OCI-LY1 (cell line): ENCODE measurements around the gene SLC35G2.

Experiments used
- H2AFZ ChIP-seq: fragments of 200-600 bp; sonication (generic), shearing (Covaris generic); 2 replicates; pipeline ENCODE4 v1.6.0; 2014; ENCODE audit warnings: antibody characterized with exemption, mild to moderate bottlenecking, low read length
- H3F3A ChIP-seq: fragments of 200-600 bp; sonication (generic), shearing (Covaris generic); 2 replicates; pipeline ENCODE4 v1.6.0; 2014; ENCODE audit warnings: mild to moderate bottlenecking, antibody characterized with exemption, low read length, moderate library complexity; ENCODE audit not compliant: insufficient read depth
- H3K27ac ChIP-seq: fragments of 200-600 bp; sonication (generic); 2 replicates; pipeline ENCODE4 v1.5.1; 2014; ENCODE audit warnings: low read length, mixed run types, mild to moderate bottlenecking, low read depth; ENCODE audit not compliant: poor library complexity, severe bottlenecking
- H3K27me3 ChIP-seq: fragments of 200-600 bp; sonication (generic); 2 replicates; pipeline ENCODE4 v1.6.0; 2014; ENCODE audit warnings: antibody characterized with exemption, mild to moderate bottlenecking, low read length, moderate library complexity; ENCODE audit not compliant: insufficient read depth
- H3K36me3 ChIP-seq: fragments of 200-600 bp; sonication (generic); 2 replicates; pipeline ENCODE4 v1.6.1; 2014; ENCODE audit warnings: mild to moderate bottlenecking, antibody characterized with exemption, low read length, moderate library complexity, mixed read lengths; ENCODE audit not compliant: insufficient read depth
- H3K4me1 ChIP-seq: fragments of 200-600 bp; sonication (generic); 2 replicates; pipeline ENCODE4 v1.5.1; 2014; ENCODE audit warnings: mild to moderate bottlenecking, low read length, moderate library complexity; ENCODE audit not compliant: insufficient read depth, severe bottlenecking
- H3K4me2 ChIP-seq: fragments of 200-600 bp; sonication (generic), shearing (Covaris generic); 2 replicates; pipeline ENCODE4 v1.6.1; 2014; ENCODE audit warnings: low read length
- H3K4me3 ChIP-seq: fragments of 200-600 bp; sonication (generic); 2 replicates; pipeline ENCODE4 v1.5.1; 2014; ENCODE audit warnings: low read length, low read depth, mild to moderate bottlenecking, mixed read lengths; ENCODE audit not compliant: poor library complexity, severe bottlenecking
- H3K79me2 ChIP-seq: fragments of 200-600 bp; shearing (Covaris generic); 2 replicates; pipeline ENCODE4 v1.6.1; 2016; ENCODE audit warnings: mixed run types, low read length, mixed read lengths; ENCODE audit not compliant: insufficient read depth
- H3K9ac ChIP-seq: fragments of 200-600 bp; sonication (generic), shearing (Covaris generic); 2 replicates; pipeline ENCODE4 v1.6.1; 2014; ENCODE audit warnings: mild to moderate bottlenecking, low read length, mixed read lengths
- H3K9me2 ChIP-seq: fragments of 200-600 bp; sonication (generic), shearing (Covaris generic); 2 replicates; pipeline ENCODE4 v1.6.1; 2014; ENCODE audit warnings: low read depth, mild to moderate bottlenecking, low read length, mixed read lengths
- H3K9me3 ChIP-seq: fragments of 200-600 bp; shearing (Covaris generic); 2 replicates; pipeline ENCODE4 v1.6.1; 2014; ENCODE audit warnings: low read length, mixed read lengths
- H4K20me1 ChIP-seq: fragments of 200-600 bp; sonication (generic), shearing (Covaris generic); 2 replicates; pipeline ENCODE4 v1.6.0; 2016; ENCODE audit warnings: mild to moderate bottlenecking, low read length; ENCODE audit not compliant: insufficient read depth
- EZH2 ChIP-seq: fragments of 200-600 bp; sonication (generic), shearing (Covaris generic); IDR thresholded peaks from 2 replicates; pipeline ENCODE4 v1.8.0; 2017; ENCODE audit warnings: borderline replicate concordance, mixed run types, mild to moderate bottlenecking, antibody characterized with exemption, low read length, moderate library complexity, mixed read lengths
- TF ChIP-seq, protein P1 (sequence below): fragments of 200-600 bp; sonication (generic), shearing (Covaris generic); IDR thresholded peaks from 2 replicates; pipeline ENCODE4 v1.5.1; 2017; ENCODE audit warnings: mild to moderate bottlenecking, antibody characterized with exemption, low read length, moderate library complexity, mixed read lengths

The SLC35G2 gene

DNA sequence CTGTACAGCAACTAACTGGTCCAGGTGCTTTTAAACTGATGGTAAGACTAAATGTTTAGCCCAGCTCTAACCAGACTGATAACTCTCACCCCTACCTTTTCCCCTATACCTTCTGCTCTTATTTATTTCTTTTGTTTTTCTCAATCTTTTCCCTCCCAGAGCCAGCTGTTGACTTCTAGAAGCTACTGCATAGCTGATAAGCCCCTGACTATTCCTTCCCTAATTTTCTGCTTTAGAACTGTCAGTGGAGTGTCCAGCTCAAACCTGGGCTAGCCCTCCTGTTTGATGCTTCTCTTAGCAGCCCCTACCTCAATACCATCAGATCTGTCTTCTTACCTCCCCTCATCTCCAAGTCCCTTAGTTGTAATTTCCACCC, 20.6 kb downstream of the SLC35G2 start:
- H3K4me2 ChIP-seq = no peak overlapping the region
- H2AFZ ChIP-seq = no peak overlapping the region
- H3K36me3 ChIP-seq = peaks cover 14% of the 10 kb centered on the region
- H3K4me3 ChIP-seq = no peak overlapping the region
- no peaks in the 10 kb centered on the region for H3K79me2 ChIP-seq
- no peaks in the 10 kb centered on the region for H3K9me3 ChIP-seq
- TF ChIP-seq, protein P1, sequence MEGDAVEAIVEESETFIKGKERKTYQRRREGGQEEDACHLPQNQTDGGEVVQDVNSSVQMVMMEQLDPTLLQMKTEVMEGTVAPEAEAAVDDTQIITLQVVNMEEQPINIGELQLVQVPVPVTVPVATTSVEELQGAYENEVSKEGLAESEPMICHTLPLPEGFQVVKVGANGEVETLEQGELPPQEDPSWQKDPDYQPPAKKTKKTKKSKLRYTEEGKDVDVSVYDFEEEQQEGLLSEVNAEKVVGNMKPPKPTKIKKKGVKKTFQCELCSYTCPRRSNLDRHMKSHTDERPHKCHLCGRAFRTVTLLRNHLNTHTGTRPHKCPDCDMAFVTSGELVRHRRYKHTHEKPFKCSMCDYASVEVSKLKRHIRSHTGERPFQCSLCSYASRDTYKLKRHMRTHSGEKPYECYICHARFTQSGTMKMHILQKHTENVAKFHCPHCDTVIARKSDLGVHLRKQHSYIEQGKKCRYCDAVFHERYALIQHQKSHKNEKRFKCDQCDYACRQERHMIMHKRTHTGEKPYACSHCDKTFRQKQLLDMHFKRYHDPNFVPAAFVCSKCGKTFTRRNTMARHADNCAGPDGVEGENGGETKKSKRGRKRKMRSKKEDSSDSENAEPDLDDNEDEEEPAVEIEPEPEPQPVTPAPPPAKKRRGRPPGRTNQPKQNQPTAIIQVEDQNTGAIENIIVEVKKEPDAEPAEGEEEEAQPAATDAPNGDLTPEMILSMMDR = no peak
- no peak for TF ChIP-seq EZH2
- H3K4me1 ChIP-seq = no peaks in the 10 kb centered on the region
- no peaks in the 10 kb centered on the region for H4K20me1 ChIP-seq
- no peak overlapping the region for H3K9ac ChIP-seq
- no peaks in the 10 kb centered on the region for H3F3A ChIP-seq
- no peaks in the 10 kb centered on the region for H3K27me3 ChIP-seq
- no peak overlapping the region for H3K27ac ChIP-seq
- no peaks in the 10 kb centered on the region for H3K9me2 ChIP-seq

DNA sequence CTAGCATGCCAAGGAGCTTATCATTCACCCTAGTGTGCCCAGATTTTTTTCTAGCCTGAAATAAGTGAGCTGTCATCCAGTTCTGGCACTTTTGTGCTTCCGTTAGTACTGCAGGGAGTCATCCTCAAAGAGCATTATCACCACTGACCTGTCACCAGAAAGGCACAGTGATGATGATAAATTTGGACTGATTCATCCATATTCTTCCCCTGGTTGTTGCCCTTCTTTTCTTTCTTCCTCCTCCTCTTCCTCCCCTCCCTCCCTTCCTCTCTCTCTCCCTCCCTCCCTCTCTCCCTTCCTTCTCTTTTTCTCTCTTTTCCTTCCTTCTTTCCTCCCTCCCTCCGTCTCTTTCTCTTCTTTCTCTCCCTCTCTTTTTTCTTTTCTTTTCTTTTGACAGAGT, 21.3 kb downstream of the SLC35G2 start:
- Histone ChIP-seq H4K20me1 (no peaks in the 10 kb centered on the region), H3K9me2 (no peaks in the 10 kb centered on the region), H3F3A (no peaks in the 10 kb centered on the region), H3K9ac (no peak overlapping the region), H2AFZ (no peak overlapping the region), H3K36me3 (peaks cover 20% of the 10 kb centered on the region), H3K4me3 (no peak overlapping the region), H3K27me3 (no peaks in the 10 kb centered on the region), H3K4me1 (no peaks in the 10 kb centered on the region), H3K4me2 (no peak overlapping the region), H3K9me3 (no peaks in the 10 kb centered on the region), H3K27ac (no peak overlapping the region), H3K79me2 (no peaks in the 10 kb centered on the region)
- TF ChIP-seq, protein P1 = no peak
- no peak for TF ChIP-seq EZH2

DNA sequence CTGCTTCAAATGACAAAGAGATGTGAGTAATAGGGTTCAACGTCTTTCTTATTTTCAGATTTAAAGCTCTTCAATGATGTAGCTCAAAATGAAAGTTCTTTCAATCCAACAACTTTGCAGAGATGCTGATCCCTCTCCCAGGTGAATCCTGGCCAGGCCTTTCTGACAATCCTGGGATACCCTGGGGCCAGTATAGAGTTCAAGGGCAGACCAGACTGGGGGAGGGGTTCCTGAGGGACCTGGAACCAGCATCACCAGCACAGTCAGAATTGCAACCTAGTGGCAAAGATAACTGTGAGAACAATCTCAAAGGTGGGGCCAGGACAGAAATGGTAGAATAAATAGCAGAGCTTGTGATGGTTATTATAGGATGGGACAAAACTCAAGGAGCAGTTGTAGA, 23.4 kb downstream of the SLC35G2 start:
- H3K9me3 ChIP-seq = no peaks in the 10 kb centered on the region
- no peak overlapping the region for H3K4me2 ChIP-seq
- H3K9me2 ChIP-seq = no peaks in the 10 kb centered on the region
- H3K27me3 ChIP-seq = no peaks in the 10 kb centered on the region
- H3F3A ChIP-seq = no peaks in the 10 kb centered on the region
- no peaks in the 10 kb centered on the region for H3K79me2 ChIP-seq
- no peak for TF ChIP-seq EZH2
- TF ChIP-seq, protein P1 = no peak
- no peaks in the 10 kb centered on the region for H4K20me1 ChIP-seq
- H3K4me1 ChIP-seq = no peaks in the 10 kb centered on the region
- H2AFZ ChIP-seq = no peak overlapping the region
- H3K9ac ChIP-seq = no peak overlapping the region
- no peak overlapping the region for H3K4me3 ChIP-seq
- no peak overlapping the region for H3K27ac ChIP-seq
- H3K36me3 ChIP-seq = peaks cover 35% of the 10 kb centered on the region
